Iris pigment epithelial cell (primary cell): Measurements from ENCODE around the gene RIPK4.
"Not testable (repeated sequence)": the region's sequence is repeated elsewhere in the genome, so short reads cannot be mapped to it uniquely, and the experiment has no call there.

ENCODE experiments used
- DNase-seq: peaks from one replicate; pipeline ENCODE4 v3.0.0-alpha.2; 2011; ENCODE audit warnings: low read depth

The RIPK4 gene

GRCh38 chr21:41737651-41738324 is 29.1 kb downstream of the RIPK4 start:
- DNase-seq = no peak

DNA sequence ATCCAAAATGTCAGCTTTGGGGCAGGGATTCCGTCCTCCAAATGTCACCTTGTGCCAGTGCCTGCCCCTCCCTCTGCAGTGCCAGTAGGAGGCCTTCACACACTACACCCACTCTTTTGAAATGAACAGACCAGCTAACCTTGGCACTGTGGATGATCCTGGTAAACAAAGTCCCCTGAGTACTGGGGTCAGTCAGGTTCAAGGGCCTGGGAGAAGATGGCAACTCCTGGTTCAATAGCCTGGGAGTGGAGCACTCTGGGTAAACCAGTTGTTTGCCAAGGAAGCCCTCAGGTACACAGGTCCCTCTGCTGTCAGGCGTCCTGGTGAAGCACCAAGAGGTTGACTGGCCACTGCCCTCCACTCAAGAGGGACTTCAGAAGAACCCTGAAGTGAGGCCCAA is 30.4 kb downstream of the RIPK4 start:
- no peak for DNase-seq

- DNase-seq = no peak
Observed at GRCh38 chr21:41733951-41734689, 32.7 kb downstream of the RIPK4 start.

DNA sequence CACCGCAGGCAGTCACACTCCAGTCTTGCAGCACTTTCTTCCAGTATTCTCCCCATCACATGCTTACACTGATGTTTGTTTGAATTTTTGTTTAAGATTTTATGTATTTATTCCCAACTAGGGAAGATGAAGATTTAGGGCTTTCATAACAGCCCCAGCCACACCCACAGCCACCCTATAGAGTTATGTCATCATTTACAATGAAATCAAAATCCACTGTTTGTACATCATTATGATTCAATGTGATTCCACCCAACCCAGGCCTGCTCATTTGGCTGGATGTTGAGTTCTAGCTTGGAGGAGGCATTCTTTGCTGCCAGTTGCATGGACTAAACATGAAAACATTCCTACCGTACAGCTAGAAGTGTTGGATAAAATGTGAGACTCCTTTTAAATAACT is 35.8 kb downstream of the RIPK4 start:
- no peak for DNase-seq

- DNase-seq = no peak
Observed at GRCh38 chr21:41730367-41730765, 36.5 kb downstream of the RIPK4 start.

DNA sequence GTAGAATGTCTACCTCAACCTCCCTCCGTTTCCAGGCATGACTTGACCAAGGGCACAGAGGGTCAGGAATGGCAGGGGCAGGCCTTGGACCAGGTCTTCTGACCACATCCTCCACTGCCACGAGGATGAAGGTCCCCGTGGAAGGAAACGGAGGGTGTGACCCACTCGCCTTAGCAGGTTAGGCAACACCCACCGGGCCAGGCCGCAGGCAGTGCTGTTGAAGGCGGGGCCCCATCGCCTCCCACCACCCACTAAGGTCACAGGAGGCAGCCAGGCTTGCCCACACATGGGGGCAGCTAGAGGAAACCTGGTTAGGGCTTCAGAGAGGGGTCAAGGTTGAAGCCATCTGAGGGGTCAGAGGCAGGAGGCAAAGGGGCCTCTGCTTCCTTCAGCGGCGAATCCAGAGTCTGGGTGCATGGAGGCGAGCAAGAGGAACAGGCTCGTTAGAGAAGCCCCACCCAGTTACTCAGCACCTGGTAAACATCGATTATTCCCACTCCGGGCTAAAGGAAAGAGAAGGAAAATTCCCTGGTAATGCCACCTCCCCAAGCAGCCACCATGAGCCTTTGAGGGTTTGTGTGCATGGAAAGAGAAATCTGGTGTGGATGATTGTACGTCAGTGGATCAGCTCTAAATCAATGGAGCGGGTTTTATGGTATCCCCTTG is 37.0 kb downstream of the RIPK4 start:
- no peak for DNase-seq

DNA sequence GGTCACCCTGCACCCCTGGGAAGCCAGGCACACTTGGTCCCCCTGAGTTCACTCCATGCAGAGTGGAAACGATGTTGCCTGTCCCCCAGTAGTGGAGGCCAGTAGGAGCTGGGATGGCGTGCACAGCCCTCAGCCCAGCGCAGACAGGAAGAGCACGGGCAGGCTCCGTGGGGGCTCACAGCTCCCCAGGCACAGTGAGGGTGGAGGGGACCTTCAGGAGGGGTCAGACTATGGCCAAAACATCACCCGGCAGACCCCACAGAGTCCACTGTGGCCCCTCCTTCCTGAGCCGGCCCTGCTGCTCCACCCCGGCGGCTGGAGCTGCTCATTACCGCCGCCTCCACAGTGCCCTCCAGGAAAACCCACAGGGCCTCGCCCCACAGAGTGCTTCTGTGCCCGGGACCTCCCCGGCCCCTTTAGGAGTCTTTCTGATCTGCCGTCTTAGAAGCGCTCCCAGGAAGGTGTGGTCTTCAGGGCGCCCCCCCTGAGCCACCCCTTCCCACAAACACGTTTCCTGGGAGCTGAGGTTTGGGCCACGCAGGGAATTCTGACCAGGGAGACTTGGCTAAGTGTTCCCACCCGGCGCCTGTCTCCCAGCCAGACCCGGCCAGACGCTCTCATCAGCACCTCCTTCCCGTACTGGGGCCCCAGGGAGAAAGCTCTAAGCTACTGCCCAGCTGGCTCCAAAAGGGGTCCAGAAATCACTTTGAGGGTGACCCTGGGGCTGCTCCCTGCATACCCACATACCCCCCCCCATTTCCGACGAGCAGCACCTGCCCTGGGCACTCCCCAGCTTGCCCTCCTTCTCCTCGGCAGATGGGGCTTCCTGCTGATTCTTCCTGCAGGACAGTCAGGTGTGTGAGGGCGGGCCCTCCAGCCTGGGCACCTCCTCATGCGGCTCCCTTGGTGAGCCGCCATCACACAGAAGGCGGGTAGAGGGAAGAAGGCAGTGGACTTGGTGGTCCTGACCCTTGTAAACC is 38.8 kb downstream of the RIPK4 start:
- no peak for DNase-seq

DNA sequence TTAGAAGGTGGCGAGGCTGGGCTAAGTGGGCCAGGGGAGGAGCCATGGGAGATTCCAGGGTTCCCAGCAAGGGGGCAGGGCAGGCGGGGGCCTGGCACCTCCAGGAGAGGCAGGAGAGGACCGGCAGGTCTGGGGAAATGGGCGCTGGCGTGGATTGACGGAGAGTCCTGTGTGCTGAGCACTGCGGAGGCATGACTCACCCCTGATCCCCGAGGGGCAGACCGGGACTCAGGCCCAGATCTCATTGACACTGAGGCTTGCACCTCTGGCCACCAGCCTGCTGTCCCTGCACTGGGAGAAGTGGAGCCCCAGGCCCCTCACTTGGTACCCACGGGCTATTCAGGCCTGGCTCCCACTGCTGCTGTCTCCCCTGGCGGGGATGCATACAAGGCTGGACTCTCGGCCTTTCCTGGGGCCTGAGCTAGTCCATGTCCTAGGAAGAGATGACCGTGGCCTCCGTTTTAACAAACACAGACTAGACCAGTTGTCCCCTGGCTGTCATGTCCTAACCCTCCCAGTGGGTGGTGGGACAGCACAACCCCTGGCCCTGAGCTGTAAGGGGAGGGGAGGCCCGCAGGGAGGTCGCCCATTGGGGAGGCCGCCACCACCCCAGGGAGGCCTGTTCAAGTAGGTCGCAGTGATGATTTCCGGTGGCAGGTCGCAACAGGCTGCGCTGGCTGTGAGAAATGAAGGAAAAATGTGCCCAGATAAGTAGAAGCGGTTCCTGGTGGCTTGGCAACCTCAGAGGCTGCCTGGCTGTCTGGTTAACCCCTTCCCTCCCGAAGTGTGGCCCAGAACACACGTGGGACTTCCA is 39.7 kb downstream of the RIPK4 start:
- peak; percentile 18 for DNase-seq

DNA sequence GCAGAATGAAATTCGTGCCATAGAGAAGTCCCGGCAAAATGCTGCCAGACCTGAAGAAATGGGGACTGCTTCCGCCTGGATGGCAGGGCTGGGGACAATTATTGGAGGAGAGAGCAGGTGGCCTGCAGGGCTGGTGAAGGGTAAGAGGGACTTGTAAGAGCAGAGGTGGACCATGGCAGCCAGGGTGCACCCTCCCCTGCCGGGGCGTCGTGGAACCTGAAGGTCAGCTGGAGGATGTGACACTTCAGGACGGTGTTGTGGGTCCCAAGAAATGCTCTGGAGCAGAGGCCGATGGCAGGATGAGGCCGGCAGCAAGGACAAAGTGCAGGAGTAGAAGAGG is 40.3 kb downstream of the RIPK4 start:
- no peak for DNase-seq

DNA sequence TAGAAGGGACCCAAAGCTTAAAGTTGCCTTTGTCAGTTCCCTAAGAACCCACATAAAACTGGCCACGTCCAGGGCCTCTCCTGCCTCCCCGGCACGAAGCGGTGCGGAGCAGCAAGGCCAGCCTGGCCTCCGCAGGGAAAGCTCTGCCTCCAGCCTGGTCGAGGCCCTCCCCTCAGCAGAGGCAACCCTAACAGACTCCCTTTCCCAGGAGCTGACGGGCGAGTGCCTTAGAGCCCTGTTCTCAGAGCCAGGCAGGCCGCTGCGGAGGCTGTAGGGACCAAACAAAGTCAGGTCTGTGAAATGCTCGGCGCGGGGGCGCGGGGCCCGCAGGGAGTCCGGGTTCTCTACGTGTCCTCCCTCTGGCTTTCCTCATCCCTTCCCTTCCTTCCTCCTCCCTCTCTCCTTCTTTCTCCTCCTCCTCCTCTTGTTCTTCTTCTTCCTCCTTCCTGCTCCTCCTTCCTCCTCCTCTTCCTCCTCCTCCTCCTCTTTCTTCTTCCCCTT is 40.7 kb downstream of the RIPK4 start:
- no peak for DNase-seq

DNA sequence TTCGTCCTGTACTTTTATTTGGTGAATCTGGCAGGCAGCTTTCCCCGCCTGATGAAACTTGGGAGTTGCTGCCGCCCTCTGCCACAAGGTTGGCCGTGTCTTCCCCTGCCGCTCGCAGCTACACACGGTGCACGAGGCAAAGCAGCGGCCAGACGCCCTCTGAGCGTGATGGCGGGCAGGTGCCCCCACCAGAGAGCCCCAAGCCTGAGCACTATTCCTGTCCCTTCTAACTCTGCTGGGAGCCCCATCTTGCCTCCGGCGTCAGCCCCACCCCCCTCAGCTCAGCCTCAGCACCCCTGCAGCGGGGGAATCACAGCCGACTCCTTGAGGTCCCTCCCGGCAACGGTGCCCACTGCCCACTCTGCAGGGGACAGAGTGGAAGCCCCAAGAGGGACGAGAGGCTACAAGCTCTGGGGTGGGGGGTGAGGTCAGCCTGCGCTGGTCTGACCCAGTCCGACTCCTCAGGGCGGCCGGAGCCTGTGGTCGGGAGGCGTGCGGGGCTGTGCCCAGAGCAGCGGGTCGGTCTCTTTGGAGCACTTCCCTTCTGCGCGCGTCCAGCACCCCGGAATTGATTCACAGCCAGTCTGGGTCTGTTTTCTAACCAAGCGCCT is 41.3 kb downstream of the RIPK4 start:
- DNase-seq = no peak

GRCh38 chr21:41723835-41724234 is 43.0 kb downstream of the RIPK4 start:
- DNase-seq = not testable (repeated sequence)

- DNase-seq = no peak
Observed at GRCh38 chr21:41722052-41723018, 44.5 kb downstream of the RIPK4 start.

DNA sequence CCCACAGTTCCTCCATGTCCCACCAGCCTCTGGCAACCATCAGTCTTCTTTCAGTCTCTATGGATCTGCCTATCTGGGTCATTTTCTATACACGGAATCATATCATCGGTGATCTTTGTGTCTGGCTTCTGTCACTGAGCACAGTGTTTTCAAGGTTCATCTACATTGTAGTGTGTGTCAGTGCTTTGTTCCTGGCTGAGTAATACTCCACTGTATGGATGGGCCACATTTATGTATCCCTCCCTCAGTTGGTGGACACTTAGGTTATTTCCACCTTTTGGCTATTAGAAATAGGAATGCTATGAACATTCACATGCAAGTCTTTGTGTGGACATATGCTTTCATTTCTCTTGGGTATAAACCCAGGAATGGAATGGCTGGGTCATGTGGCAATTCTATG is 46.6 kb downstream of the RIPK4 start:
- DNase-seq = no peak

DNA sequence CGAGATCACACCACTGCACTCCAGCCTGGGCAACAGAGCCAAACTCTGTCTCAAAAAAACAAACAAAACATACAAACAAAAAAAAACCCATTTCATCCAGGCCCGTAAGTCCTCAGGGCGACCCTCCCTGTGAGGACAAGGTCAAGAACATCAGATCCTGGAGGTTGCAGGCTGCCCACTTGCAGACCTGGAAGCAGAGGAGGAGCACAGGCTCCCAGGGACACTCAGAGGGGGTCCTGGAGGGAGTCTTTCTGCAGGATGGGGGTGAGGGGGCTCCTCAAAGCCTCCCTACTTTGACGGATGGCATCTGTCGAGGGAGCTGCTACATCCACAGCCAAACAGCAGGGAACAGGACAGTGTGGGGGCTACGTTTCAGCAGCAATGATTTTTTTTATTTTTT is 47.2 kb downstream of the RIPK4 start:
- no peak for DNase-seq

GRCh38 chr21:41717573-41718330 is 49.1 kb downstream of the RIPK4 start:
- DNase-seq = no peak

DNA sequence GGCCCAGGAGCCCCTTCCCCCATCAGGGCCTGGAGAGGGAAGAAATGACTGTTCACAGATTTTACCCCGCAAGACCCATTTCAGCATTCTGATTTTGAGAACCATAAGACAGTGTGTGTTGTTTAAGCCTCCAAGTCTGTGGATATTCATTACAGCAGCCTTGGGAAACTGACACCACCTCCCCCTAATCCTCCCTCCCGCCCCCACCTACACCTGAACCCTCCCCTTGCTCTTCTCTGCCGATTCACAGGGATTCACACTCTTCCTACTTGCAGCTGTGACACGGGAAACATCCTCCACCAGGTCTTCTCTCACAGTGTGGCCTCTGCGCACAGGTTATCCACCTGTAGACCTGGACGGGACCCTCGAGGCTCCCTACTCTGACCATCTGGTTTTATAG is 50.1 kb downstream of the RIPK4 start:
- DNase-seq = no peak

GRCh38 chr21:41715649-41716281 is 51.1 kb downstream of the RIPK4 start:
- DNase-seq = no peak
